Stomach (tissue), 4 donors: ENCODE results near the gene RPH3AL.

Experiments used
- CTCF ChIP-seq, 7 experiments: fragments of 450-650 bp in 4 of 7; fragments of 200-600 bp in 3 of 7; sonication (generic) in 3 of 7; IDR thresholded peaks; one replicate each; pipeline ENCODE4 v1.5.1; 2016 to 2019; ENCODE audit warnings: antibody characterized with exemption in 7 of 7, control low read depth in 2 of 7, mild to moderate bottlenecking in 1 of 7
- EP300 ChIP-seq: sonication (generic); formaldehyde crosslinking; IDR thresholded peaks from one replicate; pipeline ENCODE4 v1.6.1; 2017; ENCODE audit warnings: antibody characterized with exemption
- POLR2A ChIP-seq, 4 donors: fragments of 450-650 bp; IDR thresholded peaks; one replicate each; pipeline ENCODE4 v1.6.1; 2016; ENCODE audit warnings: antibody characterized with exemption in 4 of 4, control low read depth in 2 of 4, mild to moderate bottlenecking in 1 of 4, moderate library complexity in 1 of 4
- POLR2AphosphoS5 ChIP-seq, 3 donors: sonication (generic); formaldehyde crosslinking; IDR thresholded peaks; one replicate each; pipeline ENCODE4 v1.6.1; 2016; ENCODE audit warnings: antibody characterized with exemption in 3 of 3

- no peak for TF ChIP-seq POLR2A (IDR thresholded peaks at IDR 0.05)
- no peak for TF ChIP-seq CTCF (IDR thresholded peaks at IDR 0.05)
- TF ChIP-seq EP300: no peak
- TF ChIP-seq POLR2AphosphoS5 (IDR thresholded peaks at IDR 0.05): no peak
These were observed 78.4 kb downstream of the RPH3AL start for GRCh38 chr17:273981-274832.
